Measurements from ENCODE around the gene DDI2.
"Not testable (repeated sequence)": the region's sequence is repeated elsewhere in the genome, so short reads cannot be mapped to it uniquely, and the experiment has no call there.

Gene DDI2

GRCh38 chr1:15637826-15638225 is 20.6 kb downstream of the DDI2 start:
- no peak for DNase-seq

GRCh38 chr1:15639262-15639661 is 22.0 kb downstream of the DDI2 start:
- DNase-seq, result no peak

GRCh38 chr1:15639931-15640330 is 22.7 kb downstream of the DDI2 start:
- no peak for DNase-seq

- DNase-seq, result no peak
These were observed 23.4 kb downstream of the DDI2 start for GRCh38 chr1:15640667-15641066.

- DNase-seq, result no peak
These were observed 32.7 kb downstream of the DDI2 start for GRCh38 chr1:15649937-15650336.

- no peak for DNase-seq
These were observed 33.2 kb downstream of the DDI2 start for GRCh38 chr1:15650433-15650832.

GRCh38 chr1:15652130-15652529 is 34.9 kb downstream of the DDI2 start:
- not testable (repeated sequence) for DNase-seq

- no peak for DNase-seq
These were observed 36.9 kb downstream of the DDI2 start for GRCh38 chr1:15654091-15654690.

- no peak for DNase-seq
These were observed 39.2 kb downstream of the DDI2 start for GRCh38 chr1:15656464-15656863.

- no peak for DNase-seq
These were observed 39.8 kb downstream of the DDI2 start for GRCh38 chr1:15657021-15657420.

- DNase-seq, result no peak
These were observed 42.9 kb downstream of the DDI2 start for GRCh38 chr1:15660151-15660550.

GRCh38 chr1:15662477-15662876 is 45.2 kb downstream of the DDI2 start:
- DNase-seq, result no peak

- DNase-seq, result no peak
These were observed 46.7 kb downstream of the DDI2 start for GRCh38 chr1:15663925-15664324.

- no peak for DNase-seq
These were observed 50.1 kb downstream of the DDI2 start for GRCh38 chr1:15667362-15667761.

GRCh38 chr1:15668089-15668754 is 51.0 kb downstream of the DDI2 start:
- no peak for DNase-seq

- no peak for DNase-seq
These were observed 51.8 kb downstream of the DDI2 start for GRCh38 chr1:15669074-15669473.

GRCh38 chr1:15669864-15670263 is 52.6 kb downstream of the DDI2 start:
- no peak for DNase-seq

- no peak for DNase-seq
These were observed 54.2 kb downstream of the DDI2 start for GRCh38 chr1:15671430-15671829.

- no peak for DNase-seq
These were observed 57.3 kb downstream of the DDI2 start for GRCh38 chr1:15674386-15675159.

- no peak for DNase-seq
These were observed 58.8 kb downstream of the DDI2 start for GRCh38 chr1:15676010-15676409.

GRCh38 chr1:15676688-15677661 is 59.7 kb downstream of the DDI2 start:
- DNase-seq, result no peak

GRCh38 chr1:15678578-15678977 is 61.3 kb downstream of the DDI2 start:
- no peak for DNase-seq

- DNase-seq, result no peak
These were observed 62.9 kb downstream of the DDI2 start for GRCh38 chr1:15680131-15680530.
